Glomerular endothelial cell (primary cell): ENCODE data around the gene MCUR1. TPM values are rescaled to one million over a fixed set of nuclear protein-coding genes. Genes with fewer than 3 reads are reported as not detected.
"Not testable (repeated sequence)": the region's sequence is repeated elsewhere in the genome, so short reads cannot be mapped to it uniquely, and the experiment has no call there.

ENCODE experiments used
- DNase-seq: peaks from one replicate; pipeline ENCODE4 v3.0.0-alpha.2; 2011; ENCODE audit warnings: low read depth, low spot score; ENCODE audit errors: extremely low read depth
- total RNA-seq: library from RNA; depleted of rRNA; stranded (reverse); fragments of >200 nt; gene quantifications from 2 replicates; pipeline ENCODE4 v1.2.3, GENCODE V29; 2015

MCUR1 gene, protein sequence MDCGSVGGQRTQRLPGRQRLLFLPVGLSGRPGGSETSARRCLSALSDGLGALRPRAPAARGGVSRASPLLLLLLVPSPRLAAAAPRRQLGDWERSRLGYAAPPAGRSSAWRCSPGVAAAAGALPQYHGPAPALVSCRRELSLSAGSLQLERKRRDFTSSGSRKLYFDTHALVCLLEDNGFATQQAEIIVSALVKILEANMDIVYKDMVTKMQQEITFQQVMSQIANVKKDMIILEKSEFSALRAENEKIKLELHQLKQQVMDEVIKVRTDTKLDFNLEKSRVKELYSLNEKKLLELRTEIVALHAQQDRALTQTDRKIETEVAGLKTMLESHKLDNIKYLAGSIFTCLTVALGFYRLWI
- total RNA-seq = 12.6 and 13.8 TPM in 2 replicates

DNA sequence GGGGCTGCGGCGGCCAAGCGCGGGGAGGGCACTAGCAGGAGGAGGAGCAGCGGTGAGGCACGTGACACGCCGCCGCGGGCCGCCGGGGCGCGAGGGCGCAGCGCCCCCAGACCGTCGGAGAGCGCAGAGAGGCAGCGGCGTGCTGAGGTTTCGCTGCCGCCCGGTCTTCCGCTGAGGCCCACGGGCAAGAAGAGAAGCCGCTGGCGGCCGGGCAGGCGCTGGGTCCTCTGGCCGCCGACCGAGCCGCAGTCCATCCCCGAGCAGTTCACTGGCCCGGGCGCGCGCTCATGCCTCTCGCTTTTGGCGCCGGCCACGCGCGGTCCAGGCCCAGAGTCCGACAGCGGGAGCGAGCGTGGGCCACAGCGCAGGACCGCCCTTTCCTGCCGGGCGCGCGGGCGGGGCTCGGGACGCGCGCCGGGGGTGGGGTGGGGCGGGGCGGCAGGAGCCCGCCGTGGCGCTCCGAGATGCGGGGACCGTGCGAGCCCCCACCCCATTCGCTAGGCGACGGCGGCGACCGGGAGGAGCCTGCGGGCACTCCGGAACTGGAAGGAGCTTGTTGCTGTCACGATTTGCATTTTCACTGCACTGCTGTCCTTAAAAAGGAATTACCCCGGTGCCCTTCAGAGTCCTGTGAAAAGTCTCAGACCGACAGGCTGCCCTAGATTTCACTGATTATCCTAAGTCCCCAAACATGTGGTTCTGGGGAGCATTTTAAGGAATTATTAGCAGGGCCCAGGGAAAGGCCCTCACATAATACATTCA lies at the start of gene MCUR1:
TSS of gene MCUR1 (minus strand) at position 382 of the 762 bp plus-strand sequence. CDS start at position 254, 128 bp downstream.
- DNase-seq = no peak

DNA sequence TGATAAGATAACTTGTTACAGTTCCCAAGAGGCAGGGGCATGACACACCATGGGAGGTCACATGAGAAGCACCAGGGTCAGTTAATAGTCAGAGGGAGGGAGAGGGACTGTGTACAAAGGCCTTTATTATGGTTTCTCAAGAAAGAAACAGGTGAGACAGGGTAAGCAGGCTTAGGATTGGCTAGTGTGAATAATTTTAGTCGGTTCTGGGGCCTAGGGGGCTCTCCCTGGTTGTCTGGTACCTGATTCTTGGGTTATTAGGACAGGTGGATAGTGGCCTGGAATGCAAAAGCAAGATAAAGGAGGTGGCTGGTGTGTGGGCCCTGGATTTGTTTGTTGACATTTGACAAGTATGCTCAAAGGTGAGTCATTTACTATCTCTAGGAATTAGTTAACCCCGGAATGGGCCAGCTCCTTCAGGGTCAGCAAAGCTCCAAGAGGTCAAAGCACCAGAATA lies 49.4 kb upstream of the MCUR1 start:
- no peak for DNase-seq

DNA sequence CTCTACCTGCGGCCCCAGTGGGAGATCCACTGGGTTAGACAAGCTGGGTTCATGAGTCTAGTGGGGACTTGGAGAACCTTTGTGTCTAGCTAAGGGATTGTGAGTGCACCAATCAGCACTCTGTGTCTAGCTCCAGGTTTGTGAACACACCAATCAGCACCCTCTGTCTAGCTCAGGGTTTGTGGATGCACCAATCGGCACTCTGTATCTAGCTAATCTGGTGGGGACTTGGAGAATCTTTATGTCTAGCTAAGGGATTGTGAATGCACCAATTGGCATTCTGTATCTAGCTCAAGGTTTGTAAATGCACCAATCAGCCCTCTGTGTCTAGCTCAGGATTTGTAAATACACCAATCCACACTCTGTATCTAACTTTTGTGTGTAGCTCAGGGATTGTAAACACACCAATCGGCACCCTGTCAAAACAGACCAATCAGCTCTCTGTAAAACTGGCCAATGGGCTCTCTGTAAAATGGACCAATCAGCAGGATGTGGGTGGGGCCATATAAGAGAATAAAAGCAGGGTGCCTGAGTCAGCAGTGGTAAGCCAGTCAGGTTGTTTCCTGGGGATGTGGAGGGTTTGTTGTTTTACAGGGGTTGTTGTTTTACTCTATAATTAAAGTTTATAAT lies 46.3 kb upstream of the MCUR1 start:
- DNase-seq = not testable (repeated sequence)

DNA sequence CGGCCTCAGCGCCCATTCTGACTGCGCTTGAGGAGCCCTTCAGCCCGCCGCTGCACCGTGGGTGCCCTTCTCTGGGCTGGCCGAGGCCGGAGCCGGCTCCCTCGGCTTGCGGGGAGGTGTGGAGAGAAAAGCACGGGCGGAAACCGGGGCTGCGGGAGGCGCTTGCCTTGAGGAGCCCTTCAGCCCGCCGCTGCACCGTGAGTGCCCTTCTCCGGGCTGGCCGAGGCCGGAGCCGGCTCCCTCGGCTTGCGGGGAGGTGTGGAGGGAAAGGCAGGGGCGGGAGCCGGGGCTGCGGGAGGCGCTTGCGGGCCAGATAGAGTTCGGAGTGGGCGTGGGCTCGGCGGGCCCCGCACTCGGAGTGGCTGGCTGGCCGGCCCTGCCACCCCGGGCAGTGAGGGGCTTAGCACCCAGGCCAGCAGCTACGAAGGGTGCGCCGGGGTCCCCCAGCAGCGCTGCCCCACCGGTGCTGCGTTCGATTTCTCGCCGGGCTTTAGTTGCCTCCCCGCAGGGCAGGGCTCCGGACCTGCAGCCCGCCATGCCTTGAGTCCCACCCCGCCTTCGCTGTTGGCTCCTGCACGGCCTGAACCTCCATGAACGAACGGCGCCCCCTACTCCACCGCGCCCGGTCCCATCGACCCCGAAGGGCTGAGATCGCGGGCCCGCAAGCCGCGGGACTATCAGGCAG lies 45.7 kb upstream of the MCUR1 start:
- no peak for DNase-seq

DNA sequence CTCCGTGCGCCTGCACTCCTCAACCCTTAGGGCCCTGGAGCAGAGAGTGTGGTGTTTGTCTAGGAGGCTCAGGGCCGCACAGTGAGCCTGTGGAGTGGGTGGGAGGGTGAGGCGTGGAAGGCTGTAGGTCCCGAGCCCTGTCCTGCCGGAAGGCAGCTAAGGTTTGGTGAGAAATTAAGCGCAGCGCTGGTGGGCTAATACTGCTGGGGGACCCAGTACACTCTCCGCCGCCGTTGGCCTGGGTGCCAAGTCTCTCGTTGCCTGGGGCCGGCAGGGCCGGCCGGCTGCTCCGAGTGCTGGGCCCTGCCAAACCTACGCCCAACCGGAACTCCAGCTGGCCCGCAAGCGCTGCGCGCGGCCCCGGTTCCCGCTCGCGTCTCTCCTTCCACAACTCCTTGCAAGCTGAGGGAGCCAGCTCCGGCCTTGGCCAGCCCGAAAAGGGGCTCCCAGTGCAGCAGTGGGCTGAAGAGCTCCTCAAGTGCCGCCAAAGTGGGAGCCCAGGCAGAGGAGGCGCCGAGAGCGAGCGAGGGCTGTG lies 40.4 kb upstream of the MCUR1 start:
- DNase-seq = no peak

GRCh38 chr6:13853871-13854270 lies 39.5 kb upstream of the MCUR1 start:
- DNase-seq = no peak

DNA sequence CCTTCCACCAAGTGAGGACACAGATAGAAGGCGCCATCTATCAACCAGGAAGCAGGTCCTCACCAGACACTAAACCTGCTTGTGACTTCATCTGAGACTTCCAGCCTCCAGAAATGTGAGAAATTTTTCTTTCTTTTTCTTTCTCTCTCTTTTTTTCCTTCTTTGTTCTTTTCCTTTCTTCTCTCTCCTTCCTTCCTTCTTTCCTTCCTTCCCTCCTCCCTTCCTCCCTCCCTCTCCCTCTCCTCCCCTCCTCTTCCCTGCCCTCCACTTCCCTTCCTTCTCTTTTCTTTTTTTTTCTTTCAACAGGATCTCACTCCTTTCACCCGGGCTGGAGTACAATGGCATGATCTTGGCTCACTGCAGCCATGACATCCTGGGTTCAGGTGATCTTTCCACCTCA lies 37.4 kb upstream of the MCUR1 start:
- no peak for DNase-seq

GRCh38 chr6:13851330-13851729 lies 37.0 kb upstream of the MCUR1 start:
- DNase-seq = no peak

GRCh38 chr6:13850690-13851089 lies 36.3 kb upstream of the MCUR1 start:
- not testable (repeated sequence) for DNase-seq

DNA sequence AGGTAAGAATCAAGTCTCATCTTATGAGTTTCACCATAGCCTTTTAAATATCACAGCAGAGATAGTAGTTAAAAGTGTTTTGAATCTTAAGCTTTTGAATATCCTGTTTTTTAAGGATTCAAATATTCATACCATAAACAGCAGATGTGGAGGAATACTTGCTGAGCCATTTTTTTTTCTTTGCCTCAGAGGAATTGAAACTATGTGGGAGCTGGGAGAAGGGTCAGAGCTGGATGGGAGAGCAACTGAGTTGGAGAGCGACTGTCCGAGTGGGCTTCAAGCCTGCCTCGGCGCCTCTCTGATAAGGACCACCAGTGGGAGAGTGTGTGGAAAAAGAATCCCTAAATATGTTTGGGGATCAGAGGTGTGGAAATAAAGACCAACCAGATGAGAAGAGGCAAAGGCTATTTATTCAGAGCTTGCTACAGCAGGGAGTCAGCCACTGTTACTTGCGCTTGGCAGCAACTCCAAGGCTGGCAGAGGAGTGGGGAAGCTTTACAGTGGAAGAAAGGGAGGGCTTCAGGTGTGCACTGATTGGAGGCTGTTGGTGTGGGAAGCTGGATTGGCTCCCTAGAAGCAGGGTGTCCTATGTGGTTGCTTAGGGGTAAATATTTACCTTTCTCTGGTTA lies 34.3 kb upstream of the MCUR1 start:
- no peak for DNase-seq

- no peak for DNase-seq
These were observed 33.1 kb upstream of the MCUR1 start for GRCh38 chr6:13847326-13848050.

DNA sequence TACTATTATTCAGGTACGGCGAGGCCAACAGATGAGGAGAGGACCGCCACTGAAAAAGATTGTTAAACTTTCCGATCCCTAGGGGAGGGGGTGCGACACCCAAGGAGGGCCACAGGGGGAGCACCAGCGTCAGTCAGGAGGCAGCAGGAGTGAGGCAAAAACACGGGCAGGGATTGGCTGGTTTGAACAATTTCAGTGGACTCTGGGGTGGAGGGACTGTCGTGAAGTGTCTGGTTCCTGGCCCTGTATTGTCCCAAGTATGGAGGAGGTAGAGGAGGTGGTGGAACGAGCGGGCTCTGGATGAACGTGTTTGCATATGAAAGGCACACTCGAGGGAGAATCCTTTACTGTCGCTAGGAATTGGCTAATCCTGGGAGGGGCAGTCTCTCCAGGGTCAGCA lies 32.5 kb upstream of the MCUR1 start:
- DNase-seq = no peak

DNA sequence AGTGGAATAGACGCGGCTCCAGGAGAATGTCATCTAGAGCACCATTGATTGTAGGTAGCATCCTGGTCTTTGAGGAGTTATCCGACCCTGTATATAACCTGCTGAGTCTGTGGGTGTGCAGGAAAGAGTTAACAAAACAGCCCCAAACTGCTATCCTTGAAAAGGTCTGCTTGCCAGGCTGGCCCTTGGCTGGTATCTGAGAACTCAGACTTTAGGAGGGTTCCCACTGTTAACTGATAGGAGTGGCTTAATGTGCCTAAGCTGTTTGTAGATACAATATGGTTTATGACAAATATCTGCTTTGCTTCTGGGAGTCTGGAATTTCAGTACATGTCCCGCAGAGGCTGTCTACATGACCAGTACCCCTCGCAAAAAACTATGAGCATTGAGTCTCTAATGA lies 27.6 kb upstream of the MCUR1 start:
- DNase-seq = no peak

GRCh38 chr6:13838616-13839015 lies 24.3 kb upstream of the MCUR1 start:
- no peak for DNase-seq

- DNase-seq = no peak
These were observed 21.8 kb upstream of the MCUR1 start for GRCh38 chr6:13836170-13836569.

DNA sequence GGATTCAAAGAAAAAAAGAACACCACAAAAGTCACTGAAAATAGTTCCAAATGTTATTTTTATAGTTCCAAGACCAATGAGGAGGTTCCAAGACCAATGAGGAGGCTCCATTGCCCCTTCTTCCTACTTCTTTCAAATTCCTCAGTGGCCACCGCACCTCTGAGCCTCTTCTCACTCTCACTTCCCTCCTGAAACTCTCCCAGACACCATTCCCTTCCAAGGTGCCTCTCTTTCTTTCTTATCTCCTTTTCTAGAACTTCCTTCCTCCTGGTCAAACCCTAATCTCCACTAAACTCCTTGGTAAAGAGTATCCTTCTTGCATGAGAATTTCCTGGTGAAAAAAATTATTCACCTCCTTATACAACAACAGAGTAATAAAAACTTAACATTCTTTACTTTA lies 20.4 kb upstream of the MCUR1 start:
- no peak for DNase-seq

- DNase-seq = not testable (repeated sequence)
These were observed 19.7 kb upstream of the MCUR1 start for GRCh38 chr6:13834018-13834417.

DNA sequence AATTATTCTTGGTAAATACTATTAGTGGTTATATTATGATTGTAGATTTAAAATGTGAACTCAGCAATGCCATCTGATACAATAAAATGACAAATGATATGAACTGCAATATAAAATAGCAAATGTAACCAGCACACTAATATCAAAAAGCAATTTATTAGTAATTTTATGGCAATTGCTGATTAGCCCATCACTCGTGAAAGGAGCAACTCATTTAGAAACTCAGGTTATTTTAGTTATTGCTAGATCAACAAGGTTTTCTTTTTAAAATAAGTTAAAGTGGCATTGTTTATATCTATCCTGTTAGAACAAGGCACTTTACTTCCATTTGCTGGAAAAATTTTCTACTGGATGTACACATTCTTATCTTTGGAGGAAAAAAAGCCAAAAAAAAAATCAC lies 18.4 kb upstream of the MCUR1 start:
- DNase-seq = no peak

DNA sequence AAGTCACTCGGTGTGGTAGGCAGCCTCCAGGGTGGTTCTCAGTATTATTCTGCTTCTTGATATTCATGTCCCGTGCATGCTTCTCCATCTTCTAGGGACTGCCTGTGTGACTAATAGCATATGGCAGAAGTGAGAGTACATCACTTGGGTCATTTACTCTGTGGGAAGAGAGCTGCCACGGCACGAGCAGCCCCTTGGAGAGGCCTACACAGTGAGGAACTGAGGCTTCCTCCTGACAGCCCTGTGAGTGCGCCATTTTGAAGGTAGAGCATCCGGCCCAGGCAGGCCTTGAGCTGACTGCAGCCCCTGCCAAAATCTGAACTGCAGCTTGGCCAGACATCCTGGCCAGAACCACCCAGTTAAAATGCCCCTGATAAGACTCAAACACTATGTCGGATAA lies 17.3 kb upstream of the MCUR1 start:
- DNase-seq = no peak

- no peak for DNase-seq
These were observed 16.4 kb upstream of the MCUR1 start for GRCh38 chr6:13830803-13831202.
